Endothelial cell (in vitro differentiated cells): ENCODE results near the gene IL1RAPL1. TPM values are rescaled to one million over a fixed set of nuclear protein-coding genes. Genes with fewer than 3 reads are reported as not detected.

ENCODE experiments used
- DNase-seq: peaks from one replicate; pipeline ENCODE4 v3.0.0; 2021; ENCODE audit warnings: low spot score
- H3K27ac Mint-ChIP-seq: one replicate; pipeline ENCODE4 v1.8.0; 2021; ENCODE audit warnings: mixed read lengths, inconsistent platforms; ENCODE audit not compliant: unreplicated experiment
- H3K27me3 Mint-ChIP-seq: one replicate; pipeline ENCODE4 v1.8.0; 2021; ENCODE audit warnings: mild to moderate bottlenecking, moderate library complexity, mixed read lengths, inconsistent platforms; ENCODE audit not compliant: unreplicated experiment
- H3K36me3 Mint-ChIP-seq: one replicate; pipeline ENCODE4 v1.8.0; 2021; ENCODE audit warnings: mild to moderate bottlenecking, low read depth, mixed read lengths, inconsistent platforms; ENCODE audit not compliant: unreplicated experiment
- H3K4me1 Mint-ChIP-seq: one replicate; pipeline ENCODE4 v1.8.0; 2021; ENCODE audit warnings: mild to moderate bottlenecking, mixed read lengths, inconsistent platforms; ENCODE audit not compliant: unreplicated experiment
- H3K4me3 Mint-ChIP-seq: one replicate; pipeline ENCODE4 v1.8.0; 2021; ENCODE audit warnings: mild to moderate bottlenecking, mixed read lengths, inconsistent platforms; ENCODE audit not compliant: unreplicated experiment
- H3K9me3 Mint-ChIP-seq: one replicate; pipeline ENCODE4 v1.8.0; 2021; ENCODE audit warnings: mixed read lengths, inconsistent platforms; ENCODE audit not compliant: unreplicated experiment
- CTCF ChIP-seq: fragments of 200-600 bp; sonication (generic); IDR thresholded peaks from one replicate; pipeline ENCODE4 v1.5.0; 2021; ENCODE audit warnings: antibody characterized with exemption; ENCODE audit not compliant: unreplicated experiment
- total RNA-seq: library from RNA; stranded (reverse); fragmentation: NEBNext Ultra II Directional; extraction: Animal tissue kit (Norgen Biotek cat#: 25700); gene quantifications from one replicate; pipeline ENCODE4 v1.2.1, GENCODE V29; 2021; ENCODE audit not compliant: unreplicated experiment

The IL1RAPL1 gene
- total RNA-seq, 1 donor from 2014 or later = 0.18 TPM

DNA sequence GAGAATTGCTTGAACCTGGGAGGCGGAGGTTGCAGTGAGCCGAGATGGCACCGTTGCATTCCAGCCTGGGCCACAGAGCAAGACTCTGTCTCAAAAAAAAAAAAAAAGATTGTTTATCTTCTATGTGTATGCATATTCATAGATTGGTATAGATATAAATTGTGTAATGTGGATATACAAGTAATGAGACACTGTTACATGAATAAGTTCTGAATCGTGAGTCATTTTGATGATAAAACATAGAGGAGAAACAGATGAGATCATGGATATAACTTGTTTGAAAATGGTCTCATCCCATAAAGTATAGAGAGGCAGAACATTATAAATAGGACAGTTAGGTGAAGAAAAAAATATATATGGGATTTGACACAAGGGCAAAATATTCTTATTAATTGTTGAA, 628.0 kb downstream of the IL1RAPL1 start:
- no peak overlapping the region for H3K27ac Mint-ChIP-seq
- no peak for TF ChIP-seq CTCF
- H3K4me1 Mint-ChIP-seq = no peaks in the 10 kb centered on the region
- H3K9me3 Mint-ChIP-seq = no peaks in the 10 kb centered on the region
- no peak overlapping the region for H3K4me3 Mint-ChIP-seq
- no peaks in the 10 kb centered on the region for H3K27me3 Mint-ChIP-seq
- H3K36me3 Mint-ChIP-seq = no peaks in the 10 kb centered on the region
- no peak for DNase-seq

DNA sequence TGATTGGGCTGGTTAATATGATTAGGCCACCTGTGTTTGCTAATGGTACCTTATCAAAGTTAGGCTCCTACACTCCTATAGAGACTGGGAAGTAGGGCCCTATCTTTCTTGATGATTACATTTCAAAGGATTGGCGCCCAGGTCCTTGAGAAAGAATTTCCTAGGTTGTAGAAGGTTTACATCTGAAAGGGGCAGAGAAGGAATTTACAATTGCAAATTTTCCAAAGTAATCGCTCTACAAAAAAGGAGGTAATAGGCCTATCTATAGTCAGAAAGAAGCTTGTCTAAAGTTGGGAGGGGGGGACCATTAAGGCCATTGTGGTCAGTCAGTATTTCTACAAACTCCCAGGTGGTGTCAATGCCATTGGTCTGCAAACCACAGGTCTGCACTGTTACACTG, 638.4 kb downstream of the IL1RAPL1 start:
- no peaks in the 10 kb centered on the region for H3K4me1 Mint-ChIP-seq
- no peak overlapping the region for H3K27ac Mint-ChIP-seq
- no peak overlapping the region for H3K4me3 Mint-ChIP-seq
- no peak for TF ChIP-seq CTCF
- H3K9me3 Mint-ChIP-seq = no peaks in the 10 kb centered on the region
- DNase-seq = no peak
- H3K27me3 Mint-ChIP-seq = no peaks in the 10 kb centered on the region
- no peaks in the 10 kb centered on the region for H3K36me3 Mint-ChIP-seq

DNA sequence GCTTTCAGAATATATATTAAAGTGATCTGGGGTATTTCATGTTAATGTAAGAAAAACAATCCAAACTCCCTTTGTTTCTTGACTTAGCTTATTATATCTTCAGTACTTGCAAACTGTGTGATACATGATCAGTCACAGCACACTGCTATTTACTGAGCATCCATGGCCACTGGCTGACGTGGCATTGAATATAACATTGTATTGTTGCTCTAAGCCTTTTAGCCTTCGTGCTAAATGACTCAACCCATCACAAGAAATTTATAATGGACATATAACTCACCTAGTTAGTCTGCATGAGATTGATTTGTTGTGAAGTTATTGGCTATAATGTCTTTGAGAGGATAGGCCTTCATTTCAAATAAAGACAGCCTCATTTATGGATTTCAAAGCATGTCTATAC, 642.6 kb downstream of the IL1RAPL1 start:
- Mint-ChIP-seq H3K27me3 (no peaks in the 10 kb centered on the region), H3K4me3 (no peak overlapping the region)

DNA sequence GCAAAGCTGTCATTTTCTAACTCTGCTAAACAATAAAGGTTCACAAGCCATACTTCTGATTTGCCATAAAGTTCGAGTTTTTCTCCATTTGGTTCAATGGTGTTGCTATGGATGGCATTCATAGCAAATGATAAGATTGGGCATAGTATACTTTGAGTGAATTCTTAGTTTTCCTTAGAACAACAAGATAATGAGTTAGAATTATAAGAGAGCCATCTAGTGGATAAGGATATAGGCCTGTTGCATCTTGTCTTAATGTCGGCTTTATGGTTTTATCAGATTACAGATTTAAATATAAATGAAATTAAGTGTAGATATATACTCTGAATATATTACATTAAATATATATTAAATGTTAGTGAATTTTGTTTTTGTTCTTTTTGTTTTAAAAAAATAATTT, 644.6 kb downstream of the IL1RAPL1 start:
- Mint-ChIP-seq H3K27me3 (no peaks in the 10 kb centered on the region), H3K4me1 (no peaks in the 10 kb centered on the region), H3K36me3 (no peaks in the 10 kb centered on the region), H3K4me3 (no peak overlapping the region), H3K27ac (no peak overlapping the region), H3K9me3 (no peaks in the 10 kb centered on the region)
- TF ChIP-seq CTCF = no peak
- no peak for DNase-seq

More for the DNA sequence above, 642.6 kb downstream of the IL1RAPL1 start:
- no peak for TF ChIP-seq CTCF
- Mint-ChIP-seq H3K36me3 (no peaks in the 10 kb centered on the region), H3K4me1 (no peaks in the 10 kb centered on the region), H3K27ac (no peak overlapping the region), H3K9me3 (no peaks in the 10 kb centered on the region)
- no peak for DNase-seq

DNA sequence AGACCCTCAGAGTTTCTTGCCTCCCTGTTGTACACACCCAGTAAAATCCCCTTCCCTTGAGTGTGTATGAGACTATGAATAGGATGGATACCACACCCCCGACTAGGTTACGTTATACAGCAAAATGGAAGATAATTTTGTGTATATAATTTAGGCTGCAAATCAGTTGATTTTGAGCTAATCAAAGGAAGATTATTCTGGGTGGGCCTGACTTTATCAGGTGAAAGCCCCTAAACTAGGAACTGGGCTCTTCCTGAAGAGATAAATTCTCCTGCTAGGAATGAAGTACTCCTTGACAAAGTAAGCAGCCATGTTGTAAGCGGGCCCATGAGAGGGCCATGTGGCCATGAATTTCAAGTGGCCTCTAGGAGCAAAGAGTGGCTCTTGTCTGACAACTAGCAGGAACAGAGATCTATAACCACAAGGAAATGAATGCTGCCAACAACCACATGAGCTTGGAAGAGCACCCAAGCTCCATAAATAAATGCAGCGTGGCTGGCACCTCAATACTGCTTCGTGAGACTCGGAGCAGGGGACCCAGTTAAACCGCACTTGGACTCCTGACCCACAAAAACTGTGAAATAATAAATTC, 646.4 kb downstream of the IL1RAPL1 start:
- H3K4me3 Mint-ChIP-seq = no peak overlapping the region
- no peak for DNase-seq
- H3K36me3 Mint-ChIP-seq = no peaks in the 10 kb centered on the region
- H3K27ac Mint-ChIP-seq = no peak overlapping the region
- H3K4me1 Mint-ChIP-seq = no peaks in the 10 kb centered on the region
- TF ChIP-seq CTCF = no peak
- no peaks in the 10 kb centered on the region for H3K9me3 Mint-ChIP-seq
- H3K27me3 Mint-ChIP-seq = no peaks in the 10 kb centered on the region
